Suppressor macrophage treated with lipopolysaccharide for 1 hour (primary cell): Measurements from ENCODE around the gene MAP3K9.

Source experiments
- DNase-seq, 3 donors: peaks; one replicate each; pipeline ENCODE4 v3.0.0-alpha.2; 2020 to 2022

Gene MAP3K9

GRCh38 chr14:70685474-70686197 lies 123.7 kb downstream of the MAP3K9 start:
- no peak for DNase-seq

GRCh38 chr14:70683983-70684382 lies 125.3 kb downstream of the MAP3K9 start:
- DNase-seq, result no peak

- no peak for DNase-seq
These were observed 128.6 kb downstream of the MAP3K9 start for GRCh38 chr14:70680748-70681147.

- DNase-seq, result no peak
These were observed 132.0 kb downstream of the MAP3K9 start for GRCh38 chr14:70677341-70677740.
